ENCODE data around the gene HRK.

DNA sequence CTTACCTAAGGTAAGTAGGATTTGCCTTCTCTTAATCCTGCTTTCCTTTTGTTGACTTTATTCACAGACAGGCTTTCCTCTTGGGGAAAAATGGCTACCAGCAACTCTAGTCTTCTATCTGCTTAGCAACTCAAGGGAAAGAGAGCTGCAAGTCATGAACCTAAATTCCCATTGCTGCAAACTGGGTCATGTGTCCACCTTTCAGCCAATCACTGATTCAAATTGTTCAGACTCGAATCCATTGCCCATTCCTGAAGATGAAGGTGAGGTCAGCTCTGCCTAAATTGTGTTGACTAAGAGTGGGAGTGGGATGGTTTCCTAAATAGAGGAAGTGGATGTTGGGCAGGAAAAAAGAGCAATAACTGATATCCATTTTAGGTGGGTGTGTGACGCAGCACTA is 37.2 kb upstream of the HRK start:
- TF ChIP-seq POLR2AphosphoS5 (IDR thresholded peaks at IDR 0.05) (no peak), POLR2A (IDR thresholded peaks at IDR 0.05; ENCODE audit: low read depth) (no peak)
- TF ChIP-seq, protein P1, sequence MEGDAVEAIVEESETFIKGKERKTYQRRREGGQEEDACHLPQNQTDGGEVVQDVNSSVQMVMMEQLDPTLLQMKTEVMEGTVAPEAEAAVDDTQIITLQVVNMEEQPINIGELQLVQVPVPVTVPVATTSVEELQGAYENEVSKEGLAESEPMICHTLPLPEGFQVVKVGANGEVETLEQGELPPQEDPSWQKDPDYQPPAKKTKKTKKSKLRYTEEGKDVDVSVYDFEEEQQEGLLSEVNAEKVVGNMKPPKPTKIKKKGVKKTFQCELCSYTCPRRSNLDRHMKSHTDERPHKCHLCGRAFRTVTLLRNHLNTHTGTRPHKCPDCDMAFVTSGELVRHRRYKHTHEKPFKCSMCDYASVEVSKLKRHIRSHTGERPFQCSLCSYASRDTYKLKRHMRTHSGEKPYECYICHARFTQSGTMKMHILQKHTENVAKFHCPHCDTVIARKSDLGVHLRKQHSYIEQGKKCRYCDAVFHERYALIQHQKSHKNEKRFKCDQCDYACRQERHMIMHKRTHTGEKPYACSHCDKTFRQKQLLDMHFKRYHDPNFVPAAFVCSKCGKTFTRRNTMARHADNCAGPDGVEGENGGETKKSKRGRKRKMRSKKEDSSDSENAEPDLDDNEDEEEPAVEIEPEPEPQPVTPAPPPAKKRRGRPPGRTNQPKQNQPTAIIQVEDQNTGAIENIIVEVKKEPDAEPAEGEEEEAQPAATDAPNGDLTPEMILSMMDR (IDR thresholded peaks at IDR 0.05) = no peak
